Measurements from ENCODE around the gene SNTB2. TPM values are rescaled to one million over a fixed set of nuclear protein-coding genes. Genes with fewer than 3 reads are reported as not detected.

Gene SNTB2
- total RNA-seq, 1 experiment from 2014 or later = 20.2 TPM

- H3K56ac ChIP-seq (ENCODE audit: insufficient read length, low read depth, low read length) = no peak overlapping the region
- peak overlapping the region; percentile 74 for H3K18ac ChIP-seq (ENCODE audit: insufficient read length, low read depth, low read length)
- WGBS (ENCODE audit: extremely low coverage, insufficient read length, low lambda C conversion rate) = no CpG with 5 or more reads among the region's 46 CpGs
- Mint-ChIP-seq H3K27me3 (ENCODE audit: low read depth) (no peaks in the 10 kb centered on the region), H3K27ac (peak overlapping the region; percentile 54 to 97 (median 94); a peak in 6 of 7 replicates), H3K36me3 (ENCODE audit: insufficient read depth in 1 of 3, low read depth in 3 of 3) (peaks cover 31 to 69% (median 58%) of the 10 kb centered on the region in 3 experiments; a peak in 6 of 7 replicates), H3K4me1 (peaks cover 16 to 20% of the 10 kb centered on the region in 2 experiments), H3K4me3 (peak overlapping the region; percentile 92 to 98), H3K9me3 (no peaks in the 10 kb centered on the region)
- peaks cover 7% of the 10 kb centered on the region for H3K23me2 ChIP-seq (ENCODE audit: insufficient read length, low read depth, low read length, poor library complexity, severe bottlenecking)
- no peak overlapping the region for H3T11ph ChIP-seq (ENCODE audit: low read length)
- H3K27me3 ChIP-seq (ENCODE audit: insufficient read depth, low read length) = no peaks in the 10 kb centered on the region
- no peak overlapping the region for H2BK120ac ChIP-seq (ENCODE audit: low read depth, low read length, poor library complexity, severe bottlenecking)
- H2BK12ac ChIP-seq (ENCODE audit: insufficient read length, low read depth, low read length) = no peak overlapping the region
- H3K9me3 ChIP-seq (ENCODE audit: control insufficient read depth, low read depth, low read length) = no peaks in the 10 kb centered on the region
- H3K27ac ChIP-seq (ENCODE audit: insufficient read length, low read depth, low read length) = no peak overlapping the region
- no peak overlapping the region for H2BK15ac ChIP-seq (ENCODE audit: low read depth, low read length)
- H4K5ac ChIP-seq (ENCODE audit: insufficient read length, low read depth, low read length) = no peak overlapping the region
- no peak overlapping the region for H2BK20ac ChIP-seq (ENCODE audit: low read depth, low read length, poor library complexity, severe bottlenecking)
- no peaks in the 10 kb centered on the region for H4K20me1 ChIP-seq (ENCODE audit: control insufficient read depth, insufficient read depth, insufficient read length)
- peak overlapping the region; percentile 77 for H3K4me2 ChIP-seq (ENCODE audit: insufficient read depth, insufficient read length, low read length)
- peak overlapping the region; percentile 88; the same call in 1 of the 2 replicates for H3K14ac ChIP-seq (ENCODE audit: insufficient read depth, low read length)
- H3K4me1 ChIP-seq (ENCODE audit: insufficient read depth, low read length) = no peaks in the 10 kb centered on the region
- H3K9ac ChIP-seq (ENCODE audit: extremely low read depth, insufficient read length, low read length) = peak overlapping the region; percentile 90
- H4K91ac ChIP-seq (ENCODE audit: insufficient read length, low read depth, low read length) = no peak overlapping the region
- no peak overlapping the region for H4K8ac ChIP-seq (replicated peaks; ENCODE audit: insufficient read length, low read depth, low read length)
- H3K79me2 ChIP-seq (ENCODE audit: insufficient read depth, low read length) = peaks cover 5% of the 10 kb centered on the region; the same call in 1 of the 2 replicates
- no peak overlapping the region for H2BK5ac ChIP-seq (ENCODE audit: insufficient read length, low read length)
- H3K79me1 ChIP-seq (ENCODE audit: insufficient read depth, low read depth, low read length, poor library complexity, severe bottlenecking) = peaks cover 16% of the 10 kb centered on the region
- no peak overlapping the region for H3K23ac ChIP-seq (ENCODE audit: insufficient read length, low read depth, low read length)
- H2AK5ac ChIP-seq (ENCODE audit: insufficient read length, low read length) = no peak overlapping the region
- TF ChIP-seq CTCF (conservative IDR thresholded peaks at IDR 0.05) = no peak
- DNase-seq = no peak
- H2AFZ ChIP-seq (ENCODE audit: low read length) = no peak overlapping the region
- H3K4ac ChIP-seq (ENCODE audit: low read depth, low read length) = no peak overlapping the region
Measured at GRCh38 chr16:69338557-69339288, 151.8 kb downstream of the SNTB2 start.
